GM06990 (cell line): ENCODE data around the gene FEV.

Experiments used
- DNase-seq: peaks from one replicate; pipeline ENCODE4 v3.0.0-alpha.2; 2011; ENCODE audit not compliant: insufficient read length; ENCODE audit errors: extremely low read depth
- H3K27me3 ChIP-seq: replicated peaks from 2 replicates; pipeline ENCODE4 v1.6.0; 2011; ENCODE audit warnings: low read length; ENCODE audit not compliant: control insufficient read depth, insufficient read depth
- H3K36me3 ChIP-seq: 2 replicates; pipeline ENCODE4 v1.5.1; 2011; ENCODE audit warnings: low read length; ENCODE audit not compliant: control insufficient read depth, insufficient read depth
- H3K4me3 ChIP-seq: replicated peaks from 2 replicates; pipeline ENCODE4 v1.5.1; 2011; ENCODE audit warnings: low read depth, mild to moderate bottlenecking, control low read depth, low read length
- TF ChIP-seq, protein P1 (sequence below): IDR thresholded peaks from 2 replicates; pipeline ENCODE4 v1.5.1; 2011; ENCODE audit warnings: low read length, control low read depth, mild to moderate bottlenecking, inconsistent platforms; ENCODE audit not compliant: insufficient read depth, poor library complexity, severe bottlenecking

Gene FEV

DNA sequence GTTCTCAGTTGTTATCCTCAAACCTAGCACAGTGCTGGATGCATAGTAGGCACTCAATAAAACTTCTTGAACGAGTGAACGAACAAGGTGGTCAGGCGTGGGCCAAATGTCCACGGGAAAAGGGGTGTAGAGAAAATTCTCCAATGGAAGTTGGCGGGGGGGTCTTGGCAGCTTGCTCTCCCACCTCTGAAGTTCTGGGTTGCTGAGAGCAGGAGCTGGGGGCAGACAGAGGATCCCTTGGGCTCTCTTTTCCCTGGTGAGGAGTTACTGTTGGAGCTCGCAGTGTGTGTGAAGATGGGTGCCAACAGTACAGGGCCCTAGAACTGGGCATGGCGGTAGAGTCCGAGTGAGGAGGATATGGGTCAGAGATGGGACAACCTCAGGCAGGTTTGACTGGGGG, 10.6 kb upstream of the FEV start:
- peaks cover 13% of the 10 kb centered on the region for H3K27me3 ChIP-seq
- TF ChIP-seq, protein P1, sequence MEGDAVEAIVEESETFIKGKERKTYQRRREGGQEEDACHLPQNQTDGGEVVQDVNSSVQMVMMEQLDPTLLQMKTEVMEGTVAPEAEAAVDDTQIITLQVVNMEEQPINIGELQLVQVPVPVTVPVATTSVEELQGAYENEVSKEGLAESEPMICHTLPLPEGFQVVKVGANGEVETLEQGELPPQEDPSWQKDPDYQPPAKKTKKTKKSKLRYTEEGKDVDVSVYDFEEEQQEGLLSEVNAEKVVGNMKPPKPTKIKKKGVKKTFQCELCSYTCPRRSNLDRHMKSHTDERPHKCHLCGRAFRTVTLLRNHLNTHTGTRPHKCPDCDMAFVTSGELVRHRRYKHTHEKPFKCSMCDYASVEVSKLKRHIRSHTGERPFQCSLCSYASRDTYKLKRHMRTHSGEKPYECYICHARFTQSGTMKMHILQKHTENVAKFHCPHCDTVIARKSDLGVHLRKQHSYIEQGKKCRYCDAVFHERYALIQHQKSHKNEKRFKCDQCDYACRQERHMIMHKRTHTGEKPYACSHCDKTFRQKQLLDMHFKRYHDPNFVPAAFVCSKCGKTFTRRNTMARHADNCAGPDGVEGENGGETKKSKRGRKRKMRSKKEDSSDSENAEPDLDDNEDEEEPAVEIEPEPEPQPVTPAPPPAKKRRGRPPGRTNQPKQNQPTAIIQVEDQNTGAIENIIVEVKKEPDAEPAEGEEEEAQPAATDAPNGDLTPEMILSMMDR = no peak
- no peaks in the 10 kb centered on the region for H3K36me3 ChIP-seq
- H3K4me3 ChIP-seq = no peak overlapping the region
- no peak for DNase-seq

DNA sequence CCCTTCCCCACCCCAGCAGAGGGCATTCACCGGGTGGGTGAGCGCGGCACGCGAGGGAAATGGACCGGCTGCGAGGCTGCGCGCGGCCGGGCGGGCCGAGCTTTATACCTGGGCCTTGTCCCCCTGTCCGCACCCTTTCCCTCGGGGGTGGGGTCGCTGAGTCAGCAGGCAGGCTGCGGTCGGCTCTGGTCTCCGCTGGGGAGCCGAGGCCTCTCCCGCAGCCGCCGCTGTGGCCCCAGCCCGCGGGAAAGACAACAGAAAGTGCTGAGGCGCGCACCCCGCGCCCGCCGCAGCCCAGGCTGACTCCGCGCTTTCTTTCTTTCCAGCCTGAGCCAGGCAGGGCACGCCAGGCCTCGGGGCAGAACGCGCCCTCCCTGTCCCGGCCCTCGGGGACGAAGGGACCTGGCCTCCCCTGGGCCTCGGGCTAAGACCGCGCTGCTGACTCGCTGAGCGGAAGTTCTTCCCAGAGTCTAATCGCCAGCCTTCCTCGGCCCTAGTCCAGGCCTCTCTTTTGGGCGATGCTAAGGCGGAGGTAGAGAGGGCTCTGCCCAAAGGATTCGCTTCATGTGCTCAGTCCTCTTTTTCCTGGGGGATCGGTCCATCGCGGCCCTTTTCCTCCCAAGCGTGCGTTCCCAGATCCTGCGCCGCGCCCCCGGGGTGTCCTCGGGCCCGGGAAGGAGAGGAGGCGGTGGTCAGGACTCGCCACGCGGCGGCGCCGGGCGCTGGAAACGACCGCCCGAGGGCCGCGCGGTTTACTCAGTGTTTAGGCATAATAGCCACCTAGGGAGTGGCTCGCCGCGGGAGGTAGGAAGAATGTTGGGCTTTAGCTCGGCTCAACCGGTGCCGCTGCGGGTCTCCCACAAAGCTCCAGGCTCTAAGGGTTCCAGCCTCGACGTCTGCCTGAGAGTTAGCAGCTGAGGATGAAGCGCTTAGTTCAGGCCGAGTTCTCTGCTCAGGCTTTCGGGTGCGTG, 8.6 kb upstream of the FEV start, which contains the start of gene CRYBA2:
Gene CRYBA2 (minus strand): TSS at position 78 of the 971 bp plus-strand sequence. CDS start 246 bp downstream, outside the sequence.
- Histone ChIP-seq H3K36me3 (no peaks in the 10 kb centered on the region), H3K4me3 (peak within 1 kb of the TSS; percentile 16; the same call in 1 of the 2 replicates), H3K27me3 (peaks cover 13% of the 10 kb centered on the region)
- DNase-seq = no peak
- TF ChIP-seq, protein P1 = peak; percentile 3

DNA sequence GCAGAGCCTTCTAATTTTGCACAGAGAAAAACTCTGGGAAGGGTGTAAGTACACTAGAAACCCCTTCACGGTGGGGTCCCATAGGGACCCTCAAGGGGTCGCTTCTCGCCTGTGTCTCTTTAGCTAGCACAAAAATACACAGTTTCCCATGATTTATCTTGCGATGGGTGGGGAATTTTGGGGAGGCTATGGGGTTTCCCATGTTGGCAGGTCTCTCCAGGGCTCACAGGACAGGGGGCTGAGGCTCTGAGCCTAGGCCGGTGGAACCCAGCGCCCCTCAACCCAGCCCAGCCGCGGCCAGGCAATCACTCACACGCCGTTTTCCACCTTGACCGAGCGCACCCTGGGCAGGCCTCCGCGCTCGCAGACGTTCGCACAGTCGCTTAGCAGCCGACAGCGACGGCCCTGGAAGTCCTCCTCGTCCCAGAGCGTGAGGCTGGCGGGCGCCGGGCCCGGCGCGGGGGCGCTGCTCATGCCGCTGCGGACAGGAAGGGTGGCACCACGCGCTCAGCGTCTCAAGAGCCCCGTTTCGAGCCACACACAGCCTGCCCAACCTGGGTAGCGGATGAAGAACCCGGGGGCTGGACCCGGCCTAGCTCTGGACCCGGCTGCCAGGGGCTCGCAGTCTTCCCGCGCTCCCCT, 7.8 kb upstream of the FEV start:
- H3K36me3 ChIP-seq = no peaks in the 10 kb centered on the region
- TF ChIP-seq, protein P1 = no peak
- H3K27me3 ChIP-seq = peaks cover 13% of the 10 kb centered on the region
- no peak for DNase-seq
- 0 out of 2 replicates have a peak overlapping the region, but pooled peaks have one; percentile 16 for H3K4me3 ChIP-seq

DNA sequence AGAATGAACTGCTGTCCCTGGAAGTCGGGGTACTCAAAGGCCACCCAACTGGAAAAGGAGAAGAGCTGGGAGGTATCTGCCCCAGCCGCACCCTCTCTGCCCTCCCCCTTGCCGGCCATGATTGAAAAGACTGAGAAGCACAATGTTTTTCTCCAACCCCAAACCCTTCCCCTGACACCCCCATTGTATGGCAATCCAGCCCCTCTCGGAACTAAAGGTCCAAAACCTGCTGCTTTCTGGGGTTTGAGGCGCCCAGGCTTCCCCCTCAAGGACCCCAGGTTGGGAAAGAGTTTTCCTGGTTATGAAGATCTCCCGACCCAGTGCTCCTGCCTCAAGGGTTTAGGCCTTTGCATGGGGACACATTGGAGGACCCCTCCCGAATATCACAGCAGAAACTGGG, 7.2 kb upstream of the FEV start:
- no peak overlapping the region for H3K4me3 ChIP-seq
- TF ChIP-seq, protein P1 = no peak
- peaks cover 12% of the 10 kb centered on the region for H3K27me3 ChIP-seq
- no peaks in the 10 kb centered on the region for H3K36me3 ChIP-seq
- DNase-seq = no peak

DNA sequence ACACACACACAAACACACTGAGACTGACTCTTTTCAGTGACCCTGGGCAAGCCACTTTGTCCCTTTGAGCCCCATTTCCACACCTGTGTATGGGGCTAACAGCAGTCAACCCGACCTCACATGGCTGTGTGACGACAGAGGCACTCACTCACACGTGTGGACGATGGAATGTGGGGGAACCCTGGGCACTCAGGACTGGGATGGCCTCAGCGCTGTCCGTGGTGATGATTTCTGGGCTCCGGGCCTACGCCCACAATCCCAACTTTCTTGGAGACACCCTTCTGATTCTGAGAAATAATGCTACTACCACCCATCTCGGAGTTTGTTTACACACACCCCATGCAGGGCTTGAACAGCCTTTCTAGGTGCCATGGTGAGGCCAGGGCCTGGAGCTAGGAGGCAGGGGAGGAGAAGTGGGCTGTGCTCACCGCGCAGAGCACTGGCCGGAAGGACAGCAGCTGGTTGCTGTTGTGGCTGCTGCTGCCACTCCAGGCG, 6.7 kb upstream of the FEV start:
- H3K27me3 ChIP-seq = peaks cover 11% of the 10 kb centered on the region

More for the DNA sequence above, 6.7 kb upstream of the FEV start:
- no peak for DNase-seq
- TF ChIP-seq, protein P1 = no peak
- no peaks in the 10 kb centered on the region for H3K36me3 ChIP-seq
- H3K4me3 ChIP-seq = no peak overlapping the region
